Activated B cell treated with CpG ODN at 0.5 μM for 24 hours (primary cell): Measurements from ENCODE around the gene SLC13A5. TPM values are rescaled to one million over a fixed set of nuclear protein-coding genes. Genes with fewer than 3 reads are reported as not detected.

Source experiments
- ATAC-seq: fragments of 200-7000 bp; cut with Tn5 transposase; one replicate; pipeline ENCODE4 v1.10.0; 2021; ENCODE audit warnings: low read depth, mild to moderate bottlenecking, moderate library complexity
- CTCF ChIA-PET: fragments of 350-600 bp; sonication (Branson Sonifier 250); formaldehyde crosslinking; loops from one replicate; lab custom pipeline; 2021; ENCODE audit warnings: antibody characterized with exemption; lab: Charles Lee
- POLR2A ChIA-PET: fragments of 350-600 bp; sonication (Branson Sonifier 250); formaldehyde crosslinking; loops from one replicate; lab custom pipeline; 2021; ENCODE audit warnings: antibody characterized with exemption; lab: Charles Lee
- DNase-seq: peaks from one replicate; pipeline ENCODE4 v3.0.0; 2022
- H3K27ac Mint-ChIP-seq: one replicate; pipeline ENCODE4 v1.8.0; 2020; ENCODE audit warnings: mixed read lengths
- H3K27me3 Mint-ChIP-seq: one replicate; pipeline ENCODE4 v1.8.0; 2021; ENCODE audit warnings: mixed read lengths
- H3K36me3 Mint-ChIP-seq: one replicate; pipeline ENCODE4 v1.8.0; 2021; ENCODE audit warnings: low read depth, mixed read lengths
- H3K4me1 Mint-ChIP-seq: one replicate; pipeline ENCODE4 v1.8.0; 2021; ENCODE audit warnings: mixed read lengths
- H3K4me3 Mint-ChIP-seq: one replicate; pipeline ENCODE4 v1.8.0; 2020; ENCODE audit warnings: mild to moderate bottlenecking, mixed read lengths
- H3K9me3 Mint-ChIP-seq: one replicate; pipeline ENCODE4 v1.8.0; 2020; ENCODE audit warnings: mixed read lengths
- intact Hi-C: fragments of 100-400 bp; cut with micrococcal nuclease; formaldehyde crosslinking; loops from one replicate; pipeline ENCODE4 v1.15.1; 2024
- total RNA-seq: library from RNA; stranded (reverse); gene quantifications from 2 replicates; pipeline ENCODE4 v1.2.3, GENCODE V29; 2022
- TF ChIP-seq, protein P1 (sequence below): fragments of 200-600 bp; IDR thresholded peaks from one replicate; pipeline ENCODE4 v1.8.0; 2022; ENCODE audit warnings: antibody characterized with exemption, mild to moderate bottlenecking

SLC13A5 gene
- total RNA-seq, 1 donor from 2014 or later, result not detected

DNA sequence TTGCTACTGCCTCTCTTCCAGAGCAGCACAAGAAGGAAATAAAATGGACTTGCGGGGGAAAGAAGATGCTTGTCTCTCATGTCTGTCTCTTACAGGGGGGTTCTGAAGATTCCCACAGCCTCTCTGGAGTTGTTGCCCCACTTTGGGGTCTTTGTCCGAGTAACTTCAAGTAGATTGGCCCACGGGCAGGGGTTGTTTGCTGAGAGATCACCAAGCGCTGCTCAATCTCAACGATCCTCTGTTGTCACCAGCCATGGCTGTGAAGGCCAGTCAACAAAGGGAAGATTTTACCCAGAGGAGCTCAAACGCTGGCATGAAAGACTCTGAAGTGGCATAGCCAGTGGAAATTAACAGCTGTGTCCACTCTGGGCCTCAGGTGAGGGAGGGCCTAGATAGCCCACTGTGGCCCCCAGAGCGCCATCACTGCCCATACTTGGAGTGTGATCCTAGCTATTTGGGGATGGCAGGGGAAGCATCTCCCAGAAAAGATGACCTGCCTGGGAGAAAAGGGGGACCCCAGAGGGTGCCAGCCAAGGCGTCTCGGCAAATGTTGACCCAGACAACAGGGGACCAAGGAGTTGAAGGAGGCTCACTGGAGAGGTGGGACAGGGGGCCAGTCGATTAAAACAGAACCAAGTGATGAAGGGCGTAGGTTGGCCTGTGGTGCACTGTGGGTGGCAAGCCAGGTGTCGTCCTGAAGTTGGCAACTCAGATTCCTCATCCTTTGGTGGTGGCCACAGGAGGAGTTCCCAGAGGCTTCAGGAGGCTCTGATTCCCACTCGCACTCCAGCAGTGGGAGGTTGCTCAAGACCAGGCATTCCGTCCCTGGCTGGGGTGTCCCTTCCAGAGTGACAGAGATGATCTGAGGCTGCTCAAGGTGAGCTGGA lies 28.0 kb downstream of the SLC13A5 start:
- CTCF ChIA-PET, result no interaction called here
- intact Hi-C loops, result no loop called here
- Mint-ChIP-seq H3K27me3 (peaks cover 11% of the 10 kb centered on the region), H3K9me3 (no peaks in the 10 kb centered on the region), H3K4me1 (no peaks in the 10 kb centered on the region), H3K36me3 (no peaks in the 10 kb centered on the region), H3K4me3 (no peak overlapping the region), H3K27ac (no peak overlapping the region)
- ATAC-seq (no peak), DNase-seq (no peak)
- TF ChIP-seq, protein P1, sequence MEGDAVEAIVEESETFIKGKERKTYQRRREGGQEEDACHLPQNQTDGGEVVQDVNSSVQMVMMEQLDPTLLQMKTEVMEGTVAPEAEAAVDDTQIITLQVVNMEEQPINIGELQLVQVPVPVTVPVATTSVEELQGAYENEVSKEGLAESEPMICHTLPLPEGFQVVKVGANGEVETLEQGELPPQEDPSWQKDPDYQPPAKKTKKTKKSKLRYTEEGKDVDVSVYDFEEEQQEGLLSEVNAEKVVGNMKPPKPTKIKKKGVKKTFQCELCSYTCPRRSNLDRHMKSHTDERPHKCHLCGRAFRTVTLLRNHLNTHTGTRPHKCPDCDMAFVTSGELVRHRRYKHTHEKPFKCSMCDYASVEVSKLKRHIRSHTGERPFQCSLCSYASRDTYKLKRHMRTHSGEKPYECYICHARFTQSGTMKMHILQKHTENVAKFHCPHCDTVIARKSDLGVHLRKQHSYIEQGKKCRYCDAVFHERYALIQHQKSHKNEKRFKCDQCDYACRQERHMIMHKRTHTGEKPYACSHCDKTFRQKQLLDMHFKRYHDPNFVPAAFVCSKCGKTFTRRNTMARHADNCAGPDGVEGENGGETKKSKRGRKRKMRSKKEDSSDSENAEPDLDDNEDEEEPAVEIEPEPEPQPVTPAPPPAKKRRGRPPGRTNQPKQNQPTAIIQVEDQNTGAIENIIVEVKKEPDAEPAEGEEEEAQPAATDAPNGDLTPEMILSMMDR, result no peak
- POLR2A ChIA-PET, result no interaction called here

DNA sequence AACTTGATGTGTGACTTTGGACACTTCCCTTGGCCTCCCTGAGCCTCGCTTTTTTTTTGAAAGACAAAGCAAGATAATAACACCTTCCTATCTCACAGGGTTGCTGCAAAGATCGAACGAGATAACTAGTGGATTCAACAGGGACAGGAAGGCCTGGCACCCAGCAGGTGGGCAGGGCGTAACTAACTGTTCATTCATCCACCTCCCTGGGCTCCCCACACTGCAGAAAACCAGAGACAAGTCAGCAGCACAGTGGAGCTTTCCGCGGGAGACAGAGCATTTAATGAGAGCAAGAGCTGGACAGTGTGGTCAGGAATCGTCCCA lies 28.7 kb downstream of the SLC13A5 start:
- no peaks in the 10 kb centered on the region for H3K36me3 Mint-ChIP-seq
- intact Hi-C loops, result no loop called here
- no peaks in the 10 kb centered on the region for H3K4me1 Mint-ChIP-seq
- TF ChIP-seq, protein P1, result no peak
- POLR2A ChIA-PET, result no interaction called here
- CTCF ChIA-PET, result no interaction called here
- no peak overlapping the region for H3K27ac Mint-ChIP-seq
- ATAC-seq, result no peak
- no peak for DNase-seq
- peaks cover 12% of the 10 kb centered on the region for H3K27me3 Mint-ChIP-seq
- H3K4me3 Mint-ChIP-seq, result no peak overlapping the region
- H3K9me3 Mint-ChIP-seq, result no peaks in the 10 kb centered on the region

DNA sequence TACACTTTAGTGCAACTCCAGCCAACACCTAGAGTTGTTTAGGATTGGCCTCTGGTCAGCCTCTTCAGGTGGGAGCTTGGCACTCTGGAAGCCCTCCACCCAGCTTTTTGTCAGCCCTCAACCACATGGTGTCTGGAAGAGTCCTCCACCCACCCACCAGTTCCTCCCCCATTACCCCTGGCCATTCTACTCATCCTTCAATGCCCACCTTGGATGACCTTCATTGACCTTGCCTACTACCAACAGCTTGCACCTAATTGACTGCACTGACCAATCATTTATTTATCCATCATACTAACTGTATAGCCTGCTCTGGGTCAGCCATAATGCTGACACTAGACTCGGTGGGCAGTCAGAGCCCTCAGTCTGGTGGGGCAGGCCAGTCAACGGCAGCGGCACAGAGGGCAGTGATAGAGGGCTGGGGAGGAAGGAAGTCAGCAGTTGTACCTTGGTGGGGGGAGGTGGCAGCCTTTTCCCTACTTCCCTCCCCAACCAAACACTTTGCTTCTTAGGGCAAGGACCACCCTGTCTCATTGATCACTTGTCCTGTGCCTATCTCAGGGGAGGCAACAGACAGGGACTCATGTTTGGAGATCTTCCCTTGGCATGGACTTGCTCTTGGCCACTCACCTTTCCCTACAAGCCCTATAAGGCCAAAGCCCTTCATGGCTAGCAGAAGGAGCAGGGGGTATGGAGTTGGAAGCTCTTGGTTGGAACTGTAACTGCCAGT lies 29.3 kb downstream of the SLC13A5 start:
- H3K27ac Mint-ChIP-seq, result no peak overlapping the region

DNA sequence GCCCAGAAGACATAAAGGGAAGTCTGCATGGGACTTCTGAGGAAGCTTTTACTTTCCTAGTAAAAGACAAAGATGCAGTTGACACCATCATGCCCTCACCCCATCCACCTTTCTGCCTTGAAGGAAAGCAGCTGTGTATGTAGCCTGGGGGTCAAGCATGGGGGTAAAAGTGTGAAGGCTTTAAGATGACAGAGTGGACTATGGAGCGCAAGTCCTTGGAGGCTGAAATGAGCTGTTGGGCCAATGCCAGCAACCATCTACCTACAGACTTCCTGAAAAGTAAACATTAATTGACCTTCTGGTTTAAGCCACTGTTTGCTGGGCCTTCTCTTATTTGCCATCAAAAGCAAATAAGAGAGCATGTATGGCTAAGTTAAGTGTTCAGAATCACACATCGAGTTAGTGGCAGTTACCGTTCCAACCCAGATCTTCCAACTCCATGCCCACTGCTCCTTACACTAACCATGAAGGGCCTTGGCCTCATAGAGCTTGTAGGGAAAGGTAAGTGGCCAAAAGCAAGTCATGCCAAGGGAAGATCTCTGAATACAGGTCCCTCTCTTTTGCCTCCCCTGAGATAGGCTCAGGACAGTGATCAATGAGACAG lies 30.0 kb downstream of the SLC13A5 start:
- Mint-ChIP-seq H3K4me1 (no peaks in the 10 kb centered on the region), H3K27me3 (peaks cover 20% of the 10 kb centered on the region), H3K4me3 (no peak overlapping the region), H3K36me3 (no peaks in the 10 kb centered on the region), H3K9me3 (no peaks in the 10 kb centered on the region), H3K27ac (no peak overlapping the region)
- intact Hi-C loops, result no loop called here
- DNase-seq (no peak), ATAC-seq (no peak)
- TF ChIP-seq, protein P1, result no peak
- POLR2A ChIA-PET, result no interaction called here
- CTCF ChIA-PET, result no interaction called here

More for the DNA sequence above, 29.3 kb downstream of the SLC13A5 start:
- intact Hi-C loops, result no loop called here
- no peak for ATAC-seq
- ChIA-PET POLR2A (no interaction called here), CTCF (no interaction called here)
- Mint-ChIP-seq H3K27me3 (peaks cover 15% of the 10 kb centered on the region), H3K4me3 (no peak overlapping the region), H3K9me3 (no peaks in the 10 kb centered on the region), H3K36me3 (no peaks in the 10 kb centered on the region), H3K4me1 (no peaks in the 10 kb centered on the region)
- no peak for DNase-seq
- TF ChIP-seq, protein P1, result no peak

DNA sequence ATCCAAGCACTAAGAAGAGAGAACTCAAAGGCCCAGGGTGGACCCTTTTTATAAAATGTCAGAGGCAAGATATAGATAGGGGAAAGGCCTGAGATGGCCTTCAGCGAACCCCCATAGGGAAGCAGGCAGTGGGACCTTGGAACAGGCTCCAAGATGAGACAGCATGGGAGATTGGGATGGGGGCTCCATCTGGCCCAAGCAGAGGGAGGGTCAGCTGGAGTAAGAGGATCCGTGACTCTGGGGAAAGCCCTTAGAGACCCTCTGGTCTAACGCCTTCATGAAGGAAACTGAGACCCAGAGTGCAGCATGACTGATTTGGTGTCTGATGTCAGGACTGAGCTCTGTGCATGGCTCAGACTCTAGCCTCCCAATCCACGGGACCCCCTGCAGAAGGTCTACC lies 30.8 kb downstream of the SLC13A5 start:
- ChIA-PET CTCF (no interaction called here), POLR2A (no interaction called here)
- Mint-ChIP-seq H3K27ac (no peak overlapping the region), H3K4me1 (no peaks in the 10 kb centered on the region), H3K4me3 (no peak overlapping the region), H3K36me3 (no peaks in the 10 kb centered on the region), H3K27me3 (peaks cover 19% of the 10 kb centered on the region), H3K9me3 (no peaks in the 10 kb centered on the region)
- intact Hi-C loops, result no loop called here
- DNase-seq (no peak), ATAC-seq (no peak)
- TF ChIP-seq, protein P1, result no peak
